ENCODE data around the gene UVRAG.

The UVRAG gene

DNA sequence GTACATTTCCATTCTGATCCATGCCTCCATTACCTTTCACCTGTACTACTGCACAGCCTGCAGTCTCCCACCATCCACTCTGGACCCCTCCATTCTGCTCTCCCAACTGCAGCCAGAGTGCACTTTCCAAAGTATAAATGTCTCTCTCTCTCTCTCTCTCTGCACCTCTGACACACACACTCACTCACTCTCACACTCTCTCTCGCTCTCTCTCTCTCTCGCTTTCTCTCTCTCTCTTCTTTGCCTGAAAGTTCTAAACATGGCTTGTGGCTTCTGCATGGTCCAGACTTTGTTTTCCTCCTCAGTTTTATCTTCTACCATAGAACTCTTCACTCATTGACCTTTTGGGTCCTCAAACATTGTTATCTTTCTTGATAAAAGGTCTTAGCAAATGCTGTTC is 314.7 kb downstream of the UVRAG start:
- no peak for DNase-seq (ENCODE audit: low read depth, low spot score)
- Histone ChIP-seq H3K27me3 (ENCODE audit: insufficient read depth, insufficient read length) (no peaks in the 10 kb centered on the region), H3K9me3 (ENCODE audit: insufficient read depth, low read length) (no peaks in the 10 kb centered on the region), H3K36me3 (ENCODE audit: insufficient read depth, insufficient read length, low read length) (peaks cover 3% of the 10 kb centered on the region), H3K4me1 (ENCODE audit: insufficient read depth, insufficient read length) (no peaks in the 10 kb centered on the region), H3K9ac (ENCODE audit: insufficient read length, low read depth) (no peak overlapping the region), H3K4me3 (ENCODE audit: insufficient read length, low read depth) (no peak overlapping the region)
- TF ChIP-seq YY1 (IDR thresholded peaks at IDR 0.05; ENCODE audit: insufficient read depth, insufficient read length) (no peak), ZNF274 (IDR thresholded peaks at IDR 0.05; ENCODE audit: low read depth, low read length) (no peak), SUZ12 (IDR thresholded peaks at IDR 0.05; ENCODE audit: extremely low read depth, insufficient read depth, insufficient read length) (no peak)

DNA sequence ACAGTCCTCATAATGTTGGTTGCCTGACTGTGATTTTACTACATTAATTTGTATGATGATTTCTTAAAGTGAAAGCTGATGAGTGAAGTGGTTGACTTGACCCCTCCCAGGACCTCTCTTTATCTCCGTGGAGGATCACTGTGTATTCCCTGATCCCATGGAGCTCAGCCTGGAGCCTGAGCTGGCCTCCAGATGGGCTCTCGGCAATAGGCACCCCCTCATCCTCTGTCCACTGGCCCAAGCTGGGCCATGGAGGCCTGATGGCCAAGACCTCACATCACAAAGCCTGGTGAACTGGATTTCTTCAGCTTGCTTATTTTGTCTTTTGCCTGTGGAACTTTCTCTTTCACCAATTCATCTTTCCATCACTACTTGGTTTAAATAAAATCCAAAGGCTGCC is 316.1 kb downstream of the UVRAG start:
- Histone ChIP-seq H3K36me3 (ENCODE audit: insufficient read depth, insufficient read length, low read length) (peaks cover 9% of the 10 kb centered on the region), H3K27me3 (ENCODE audit: insufficient read depth, insufficient read length) (no peaks in the 10 kb centered on the region), H3K9ac (ENCODE audit: insufficient read length, low read depth) (no peak overlapping the region), H3K9me3 (ENCODE audit: insufficient read depth, low read length) (no peaks in the 10 kb centered on the region), H3K4me3 (ENCODE audit: insufficient read length, low read depth) (no peak overlapping the region), H3K4me1 (ENCODE audit: insufficient read depth, insufficient read length) (no peaks in the 10 kb centered on the region)
- TF ChIP-seq ZNF274 (IDR thresholded peaks at IDR 0.05; ENCODE audit: low read depth, low read length), result no peak
- TF ChIP-seq YY1 (IDR thresholded peaks at IDR 0.05; ENCODE audit: insufficient read depth, insufficient read length), result no peak
- no peak for TF ChIP-seq SUZ12 (IDR thresholded peaks at IDR 0.05; ENCODE audit: extremely low read depth, insufficient read depth, insufficient read length)
- DNase-seq (ENCODE audit: low read depth, low spot score), result no peak

DNA sequence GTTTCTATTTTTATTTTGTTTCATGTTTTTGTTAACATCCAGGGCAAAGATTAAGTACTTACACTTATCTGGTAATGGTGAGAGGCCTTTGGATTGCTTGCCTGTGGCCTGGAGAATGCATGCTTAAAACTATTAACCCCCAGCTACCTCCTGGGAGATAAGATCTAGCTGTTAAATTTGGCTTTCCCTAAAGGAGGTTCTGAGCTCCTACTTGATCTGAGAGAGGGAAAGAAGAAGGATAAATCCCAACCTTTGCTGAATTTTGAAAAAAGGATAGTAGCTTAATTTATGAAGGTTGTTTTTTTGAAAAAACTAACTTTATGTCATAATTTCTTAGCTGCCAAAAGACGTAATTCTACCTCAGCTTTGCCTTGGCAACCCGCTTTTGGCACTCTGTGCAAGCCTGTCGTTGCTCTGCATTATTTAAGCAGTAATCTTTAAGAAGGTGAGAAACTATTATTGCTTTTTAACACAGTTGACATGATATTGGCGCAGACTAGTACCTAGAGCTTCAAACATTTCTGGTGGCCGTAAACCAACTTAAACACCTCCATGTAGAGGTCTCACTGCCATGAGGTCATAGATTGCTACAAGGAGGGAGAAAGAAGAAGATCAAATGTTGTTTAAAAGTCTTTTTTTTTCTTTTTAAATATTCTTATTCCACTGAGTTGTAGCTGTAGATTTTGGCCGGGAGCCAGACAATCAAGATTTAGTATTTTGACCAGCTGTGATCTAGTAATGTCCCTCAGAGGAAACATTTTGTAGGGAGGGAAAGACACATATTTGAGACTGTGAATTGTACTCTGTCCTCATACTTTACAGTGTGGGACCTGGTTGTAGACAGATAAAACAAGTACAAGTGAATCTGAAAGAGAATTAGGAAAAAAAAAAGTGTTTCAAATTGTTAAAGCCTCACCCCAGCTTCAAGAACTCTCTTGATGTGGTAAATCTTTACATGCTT is 316.9 kb downstream of the UVRAG start:
- Histone ChIP-seq H3K36me3 (ENCODE audit: insufficient read depth, insufficient read length, low read length) (peaks cover 12% of the 10 kb centered on the region), H3K4me3 (ENCODE audit: insufficient read length, low read depth) (no peak overlapping the region), H3K9ac (ENCODE audit: insufficient read length, low read depth) (no peak overlapping the region), H3K9me3 (ENCODE audit: insufficient read depth, low read length) (no peaks in the 10 kb centered on the region), H3K27me3 (ENCODE audit: insufficient read depth, insufficient read length) (no peaks in the 10 kb centered on the region), H3K4me1 (ENCODE audit: insufficient read depth, insufficient read length) (no peaks in the 10 kb centered on the region)
- DNase-seq (ENCODE audit: low read depth, low spot score), result no peak
- TF ChIP-seq SUZ12 (IDR thresholded peaks at IDR 0.05; ENCODE audit: extremely low read depth, insufficient read depth, insufficient read length), result no peak
- TF ChIP-seq YY1 (IDR thresholded peaks at IDR 0.05; ENCODE audit: insufficient read depth, insufficient read length), result no peak
- no peak for TF ChIP-seq ZNF274 (IDR thresholded peaks at IDR 0.05; ENCODE audit: low read depth, low read length)

DNA sequence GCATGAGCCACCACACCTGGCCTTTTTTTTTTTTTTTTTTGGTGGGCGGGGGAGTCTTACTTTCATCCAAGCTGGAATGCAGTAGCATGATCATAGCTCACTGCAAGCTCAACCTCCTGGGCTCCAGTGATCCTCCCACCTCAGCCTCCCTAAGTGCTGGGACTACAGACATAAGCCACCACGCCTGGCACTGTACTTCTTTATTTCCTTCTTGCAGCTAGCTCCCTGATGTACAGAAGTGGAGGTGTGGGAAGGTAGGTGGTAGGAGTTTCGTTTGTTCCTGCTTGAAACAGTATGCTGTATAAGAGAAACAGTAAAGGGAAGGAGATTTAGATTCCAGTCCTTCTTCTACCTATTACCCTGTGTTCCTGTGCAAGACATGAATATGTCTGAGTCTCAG is 319.2 kb downstream of the UVRAG start:
- Histone ChIP-seq H3K4me3 (ENCODE audit: insufficient read length, low read depth) (no peak overlapping the region), H3K36me3 (ENCODE audit: insufficient read depth, insufficient read length, low read length) (peaks cover 12% of the 10 kb centered on the region), H3K9me3 (ENCODE audit: insufficient read depth, low read length) (no peaks in the 10 kb centered on the region), H3K27me3 (ENCODE audit: insufficient read depth, insufficient read length) (no peaks in the 10 kb centered on the region), H3K9ac (ENCODE audit: insufficient read length, low read depth) (no peak overlapping the region), H3K4me1 (ENCODE audit: insufficient read depth, insufficient read length) (no peaks in the 10 kb centered on the region)
- no peak for DNase-seq (ENCODE audit: low read depth, low spot score)
- TF ChIP-seq SUZ12 (IDR thresholded peaks at IDR 0.05; ENCODE audit: extremely low read depth, insufficient read depth, insufficient read length) (no peak), YY1 (IDR thresholded peaks at IDR 0.05; ENCODE audit: insufficient read depth, insufficient read length) (no peak), ZNF274 (IDR thresholded peaks at IDR 0.05; ENCODE audit: low read depth, low read length) (no peak)

DNA sequence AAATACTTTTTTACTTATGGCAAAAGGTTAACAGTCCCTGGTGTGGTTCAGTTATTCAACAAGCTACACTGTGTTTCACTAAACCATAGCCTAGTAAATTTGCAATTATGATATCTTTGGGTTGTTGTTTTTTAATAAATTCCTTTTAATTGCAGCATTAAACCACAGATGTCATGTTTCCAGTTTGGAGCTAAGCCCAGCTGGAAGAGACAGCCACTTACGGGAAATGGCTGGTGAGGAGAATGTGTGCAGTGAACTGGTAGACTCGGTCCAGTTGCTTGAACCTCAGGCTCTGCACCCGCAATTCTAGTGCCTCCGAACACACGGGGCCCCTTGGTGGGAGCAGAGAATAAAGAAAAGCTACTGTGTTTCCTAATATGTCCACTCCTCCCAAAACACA is 320.5 kb downstream of the UVRAG start:
- no peak for TF ChIP-seq SUZ12 (IDR thresholded peaks at IDR 0.05; ENCODE audit: extremely low read depth, insufficient read depth, insufficient read length)
- peaks cover 15% of the 10 kb centered on the region for H3K36me3 ChIP-seq (ENCODE audit: insufficient read depth, insufficient read length, low read length)
- H3K9me3 ChIP-seq (ENCODE audit: insufficient read depth, low read length), result no peaks in the 10 kb centered on the region
- H3K27me3 ChIP-seq (ENCODE audit: insufficient read depth, insufficient read length), result no peaks in the 10 kb centered on the region
- no peaks in the 10 kb centered on the region for H3K4me1 ChIP-seq (ENCODE audit: insufficient read depth, insufficient read length)
- no peak overlapping the region for H3K9ac ChIP-seq (ENCODE audit: insufficient read length, low read depth)
- DNase-seq (ENCODE audit: low read depth, low spot score), result no peak
- no peak overlapping the region for H3K4me3 ChIP-seq (ENCODE audit: insufficient read length, low read depth)

DNA sequence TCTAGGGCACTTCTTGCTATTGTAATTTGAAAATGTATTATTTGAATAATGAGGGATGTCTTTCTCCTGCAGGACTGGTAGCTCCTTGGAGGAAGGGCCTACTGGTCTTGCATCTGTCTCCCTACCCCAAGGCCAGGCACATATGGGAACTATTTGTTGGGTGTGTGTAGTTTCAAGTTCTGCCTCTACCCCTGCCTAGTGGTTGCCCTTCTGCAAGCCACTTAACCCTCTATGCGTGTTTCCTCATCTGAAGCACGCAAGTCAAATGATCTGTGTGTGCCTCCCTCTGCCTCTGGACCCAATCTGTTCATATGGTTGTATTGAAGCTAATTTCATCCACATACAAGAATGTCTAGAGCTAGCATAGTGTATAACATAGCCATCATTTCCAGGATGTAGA is 324.3 kb downstream of the UVRAG start:
- H3K9me3 ChIP-seq (ENCODE audit: insufficient read depth, low read length), result no peaks in the 10 kb centered on the region
- H3K9ac ChIP-seq (ENCODE audit: insufficient read length, low read depth), result no peak overlapping the region
- H3K4me3 ChIP-seq (ENCODE audit: insufficient read length, low read depth), result no peak overlapping the region
- no peaks in the 10 kb centered on the region for H3K27me3 ChIP-seq (ENCODE audit: insufficient read depth, insufficient read length)
- no peak for DNase-seq (ENCODE audit: low read depth, low spot score)
- TF ChIP-seq SUZ12 (IDR thresholded peaks at IDR 0.05; ENCODE audit: extremely low read depth, insufficient read depth, insufficient read length) (no peak), ZNF274 (IDR thresholded peaks at IDR 0.05; ENCODE audit: low read depth, low read length) (no peak), YY1 (IDR thresholded peaks at IDR 0.05; ENCODE audit: insufficient read depth, insufficient read length) (no peak)
- H3K36me3 ChIP-seq (ENCODE audit: insufficient read depth, insufficient read length, low read length), result peaks cover 40% of the 10 kb centered on the region
- no peaks in the 10 kb centered on the region for H3K4me1 ChIP-seq (ENCODE audit: insufficient read depth, insufficient read length)

DNA sequence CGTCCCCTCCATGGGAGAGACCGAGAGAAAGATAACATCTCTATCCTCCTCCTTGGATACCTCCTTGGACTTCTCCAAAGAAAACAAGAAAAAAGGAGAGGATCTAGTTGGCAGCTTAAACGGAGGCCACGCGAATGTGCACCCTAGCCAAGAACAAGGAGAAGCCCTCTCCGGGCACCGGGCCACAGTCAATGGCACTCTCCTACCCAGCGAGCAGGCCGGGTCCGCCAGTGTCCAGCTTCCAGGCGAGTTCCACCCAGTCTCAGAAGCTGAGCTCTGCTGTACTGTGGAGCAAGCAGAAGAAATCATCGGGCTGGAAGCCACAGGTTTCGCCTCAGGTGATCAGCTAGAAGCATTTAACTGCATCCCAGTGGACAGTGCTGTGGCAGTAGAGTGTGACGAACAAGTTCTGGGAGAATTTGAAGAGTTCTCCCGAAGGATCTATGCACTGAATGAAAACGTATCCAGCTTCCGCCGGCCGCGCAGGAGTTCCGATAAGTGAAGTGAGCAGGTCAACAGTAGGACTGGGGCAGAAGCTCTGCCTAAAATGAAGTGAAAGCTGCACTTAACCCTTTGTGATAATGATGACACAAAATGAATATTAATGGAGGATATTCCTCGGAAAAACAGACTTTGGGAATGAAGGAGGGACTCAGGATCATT is 326.0 kb downstream of the UVRAG start:
- Histone ChIP-seq H3K4me3 (ENCODE audit: insufficient read length, low read depth) (no peak overlapping the region), H3K4me1 (ENCODE audit: insufficient read depth, insufficient read length) (no peaks in the 10 kb centered on the region), H3K27me3 (ENCODE audit: insufficient read depth, insufficient read length) (no peaks in the 10 kb centered on the region), H3K36me3 (ENCODE audit: insufficient read depth, insufficient read length, low read length) (peaks cover 33% of the 10 kb centered on the region), H3K9me3 (ENCODE audit: insufficient read depth, low read length) (no peaks in the 10 kb centered on the region), H3K9ac (ENCODE audit: insufficient read length, low read depth) (no peak overlapping the region)
- DNase-seq (ENCODE audit: low read depth, low spot score), result no peak
- TF ChIP-seq ZNF274 (IDR thresholded peaks at IDR 0.05; ENCODE audit: low read depth, low read length), result no peak
- no peak for TF ChIP-seq SUZ12 (IDR thresholded peaks at IDR 0.05; ENCODE audit: extremely low read depth, insufficient read depth, insufficient read length)
- no peak for TF ChIP-seq YY1 (IDR thresholded peaks at IDR 0.05; ENCODE audit: insufficient read depth, insufficient read length)
